OCI-LY3 (cell line): ENCODE data around the gene ARHGAP27.

Experiments
- H2AFZ ChIP-seq: fragments of 200-600, 300-600 bp; shearing (Covaris generic); 2 replicates; pipeline ENCODE4 v1.6.0; 2014; ENCODE audit warnings: antibody characterized with exemption, low read depth, low read length
- H3K27ac ChIP-seq: fragments of 200-600, 300-600 bp; sonication (generic); 2 replicates; pipeline ENCODE4 v1.5.1; 2014; ENCODE audit warnings: mild to moderate bottlenecking, low read length, moderate library complexity, mixed read lengths
- H3K27me3 ChIP-seq: fragments of 200-600, 300-600 bp; sonication (generic); 2 replicates; pipeline ENCODE4 v1.6.1; 2014; ENCODE audit warnings: low read depth, low read length, mixed read lengths
- H3K36me3 ChIP-seq: fragments of 200-600, 300-600 bp; sonication (generic); replicated peaks from 2 replicates; pipeline ENCODE3; 2014; ENCODE audit warnings: low read depth, low read length, mixed read lengths
- H3K4me1 ChIP-seq: fragments of 300-600, 200-600 bp; sonication (generic); 2 replicates; pipeline ENCODE4 v1.6.1; 2014; ENCODE audit warnings: low read length, mixed read lengths
- H3K4me2 ChIP-seq: fragments of 200-600, 300-600 bp; sonication (generic); 2 replicates; pipeline ENCODE4 v1.6.1; 2014; ENCODE audit warnings: low read length, mixed read lengths
- H3K4me3 ChIP-seq: fragments of 300-600, 200-600 bp; sonication (generic); 2 replicates; pipeline ENCODE4 v1.5.1; 2014; ENCODE audit warnings: antibody characterized with exemption, mild to moderate bottlenecking, low read length, moderate library complexity
- H3K79me2 ChIP-seq: fragments of 300-600, 200-600 bp; shearing (Covaris generic); 2 replicates; pipeline ENCODE4 v1.6.1; 2014; ENCODE audit warnings: mild to moderate bottlenecking, low read length, mixed read lengths
- H3K9ac ChIP-seq: fragments of 300-600, 200-600 bp; shearing (Covaris generic); 2 replicates; pipeline ENCODE4 v1.6.0; 2014; ENCODE audit warnings: mild to moderate bottlenecking, low read length, moderate library complexity
- H3K9me3 ChIP-seq: fragments of 200-600, 300-600 bp; shearing (Covaris generic); 2 replicates; pipeline ENCODE4 v1.6.1; 2014; ENCODE audit warnings: low read length, mixed read lengths; ENCODE audit not compliant: insufficient read depth
- H4K20me1 ChIP-seq: fragments of 200-600, 300-600 bp; sonication (generic); 2 replicates; pipeline ENCODE4 v1.6.1; 2016; ENCODE audit warnings: low read length, mixed read lengths; ENCODE audit not compliant: insufficient read depth
- CTCF ChIP-seq: fragments of 200-600, 300-600 bp; sonication (generic); IDR thresholded peaks from 2 replicates; pipeline ENCODE4 v1.5.1; 2014; ENCODE audit warnings: antibody characterized with exemption, low read length, low read depth
- EZH2phosphoT487 ChIP-seq: fragments of 200-600 bp; shearing (Covaris generic); IDR thresholded peaks from 2 replicates; pipeline ENCODE4 v1.6.1; 2018; ENCODE audit warnings: antibody characterized with exemption, mixed run types, low read depth

Gene ARHGAP27

GRCh38 chr17:45424769-45425124 is 7.9 kb downstream of the ARHGAP27 start:
- peak overlapping the region; percentile 75 for H3K4me3 ChIP-seq
- H3K4me1 ChIP-seq, result peaks cover 34% of the 10 kb centered on the region
- no peaks in the 10 kb centered on the region for H3K36me3 ChIP-seq
- no peak overlapping the region for H2AFZ ChIP-seq
- TF ChIP-seq CTCF (no peak), EZH2phosphoT487 (no peak)
- no peaks in the 10 kb centered on the region for H4K20me1 ChIP-seq
- no peaks in the 10 kb centered on the region for H3K79me2 ChIP-seq
- H3K27me3 ChIP-seq, result peaks cover 7% of the 10 kb centered on the region; the same call in 1 of the 2 replicates
- no peaks in the 10 kb centered on the region for H3K9me3 ChIP-seq
- H3K27ac ChIP-seq, result no peak overlapping the region
- H3K9ac ChIP-seq, result no peak overlapping the region
- peak overlapping the region; percentile 94 for H3K4me2 ChIP-seq

GRCh38 chr17:45423975-45424335 is 8.7 kb downstream of the ARHGAP27 start:
- Histone ChIP-seq H3K4me2 (no peak overlapping the region), H2AFZ (no peak overlapping the region), H3K9me3 (no peaks in the 10 kb centered on the region), H4K20me1 (no peaks in the 10 kb centered on the region), H3K4me1 (peaks cover 27% of the 10 kb centered on the region), H3K36me3 (no peaks in the 10 kb centered on the region), H3K79me2 (no peaks in the 10 kb centered on the region), H3K27ac (no peak overlapping the region), H3K4me3 (no peak overlapping the region), H3K27me3 (peaks cover 7% of the 10 kb centered on the region; the same call in 1 of the 2 replicates), H3K9ac (no peak overlapping the region)
- TF ChIP-seq CTCF (no peak), EZH2phosphoT487 (no peak)

GRCh38 chr17:45423304-45423974 is 9.2 kb downstream of the ARHGAP27 start:
- H3K27me3 ChIP-seq, result peaks cover 7% of the 10 kb centered on the region; the same call in 1 of the 2 replicates
- TF ChIP-seq CTCF, result no peak
- no peak for TF ChIP-seq EZH2phosphoT487
- H3K4me2 ChIP-seq, result no peak overlapping the region
- no peaks in the 10 kb centered on the region for H3K36me3 ChIP-seq
- no peaks in the 10 kb centered on the region for H4K20me1 ChIP-seq
- no peak overlapping the region for H3K4me3 ChIP-seq
- H3K9ac ChIP-seq, result no peak overlapping the region
- H3K9me3 ChIP-seq, result no peaks in the 10 kb centered on the region
- H3K27ac ChIP-seq, result no peak overlapping the region
- H2AFZ ChIP-seq, result no peak overlapping the region
- peaks cover 22% of the 10 kb centered on the region for H3K4me1 ChIP-seq
- H3K79me2 ChIP-seq, result no peaks in the 10 kb centered on the region

GRCh38 chr17:45414990-45415881 is 17.4 kb downstream of the ARHGAP27 start:
- Histone ChIP-seq H3K79me2 (no peaks in the 10 kb centered on the region), H3K27ac (no peak overlapping the region), H4K20me1 (no peaks in the 10 kb centered on the region), H3K27me3 (0 out of 2 replicates have a peak, but pooled peaks cover 2% of the 10 kb centered on the region), H2AFZ (no peak overlapping the region; the same call in 1 of the 2 replicates), H3K9ac (no peak overlapping the region), H3K4me2 (no peak overlapping the region), H3K4me3 (no peak overlapping the region), H3K36me3 (no peaks in the 10 kb centered on the region), H3K4me1 (peaks cover 18% of the 10 kb centered on the region), H3K9me3 (no peaks in the 10 kb centered on the region)
- no peak for TF ChIP-seq CTCF
- TF ChIP-seq EZH2phosphoT487, result no peak
